Neural cell (in vitro differentiated cells): ENCODE measurements around the gene ELAC1.

Experiments used
- CTCF ChIP-seq: fragments of 450-650 bp; IDR thresholded peaks from 2 replicates; pipeline ENCODE4 v1.5.1; 2014; ENCODE audit warnings: antibody characterized with exemption, mild to moderate bottlenecking, moderate library complexity; ENCODE audit not compliant: poor library complexity, severe bottlenecking
- EP300 ChIP-seq: fragments of 450-650 bp; conservative IDR thresholded peaks from 2 replicates; pipeline ENCODE4 v1.6.1; 2014; ENCODE audit warnings: antibody characterized with exemption, mild to moderate bottlenecking, moderate library complexity; ENCODE audit not compliant: poor library complexity, severe bottlenecking
- EZH2 ChIP-seq: fragments of 200-600, 300-800 bp; shearing (Covaris generic), sonication (generic); IDR thresholded peaks from 2 replicates; pipeline ENCODE4 v1.6.1; 2014; ENCODE audit warnings: antibody characterized with exemption, low read length, borderline replicate concordance, mild to moderate bottlenecking; ENCODE audit not compliant: insufficient read depth, poor library complexity, severe bottlenecking
- POLR2AphosphoS5 ChIP-seq: IDR thresholded peaks from 2 replicates; pipeline ENCODE4 v1.6.1; 2012
- RAD21 ChIP-seq: fragments of 450-650 bp; conservative IDR thresholded peaks from 2 replicates; pipeline ENCODE4 v1.6.1; 2014; ENCODE audit warnings: antibody characterized with exemption, mild to moderate bottlenecking, moderate library complexity
- REST ChIP-seq: IDR thresholded peaks from 2 replicates; pipeline ENCODE4 v1.6.1; 2012; ENCODE audit warnings: borderline replicate concordance
- SMC3 ChIP-seq: fragments of 450-650 bp; conservative IDR thresholded peaks from 2 replicates; pipeline ENCODE4 v1.6.1; 2014; ENCODE audit warnings: antibody characterized with exemption, mild to moderate bottlenecking, moderate library complexity; ENCODE audit not compliant: poor library complexity

- TF ChIP-seq EZH2, result no peak
- no peak for TF ChIP-seq CTCF
- no peak for TF ChIP-seq SMC3
- TF ChIP-seq POLR2AphosphoS5, result no peak
- no peak for TF ChIP-seq REST
- TF ChIP-seq EP300, result no peak
- no peak for TF ChIP-seq RAD21
These were observed 45.4 kb downstream of the ELAC1 start for GRCh38 chr18:51013259-51013658.
